ENCODE results near the gene LRRC56.

- TF ChIP-seq EZH2 (IDR thresholded peaks at IDR 0.05; ENCODE audit: borderline replicate concordance, low read length) (no peak), CTCF (conservative IDR thresholded peaks at IDR 0.05 in 1 of 2, IDR thresholded peaks at IDR 0.05 in 1 of 2; ENCODE audit: extremely low read depth in 1 of 2, insufficient read depth in 1 of 2, low read depth in 1 of 2, low read length in 2 of 2) (no peak)
Observed at GRCh38 chr11:556662-557256, 19.4 kb downstream of the LRRC56 start.
